Spleen (tissue), 7 donors: ENCODE data around the gene KCNJ4.
"Not testable (repeated sequence)": the region's sequence is repeated elsewhere in the genome, so short reads cannot be mapped to it uniquely, and the experiment has no call there.

Experiments
- POLR2A ChIP-seq, 3 donors: fragments of 450-650 bp; IDR thresholded peaks; one replicate each; pipeline ENCODE4 v1.5.1; 2017; ENCODE audit warnings: antibody characterized with exemption in 3 of 3, mild to moderate bottlenecking in 1 of 3
- POLR2AphosphoS5 ChIP-seq, 3 donors: sonication (generic); formaldehyde crosslinking; IDR thresholded peaks; one replicate each; pipeline ENCODE4 v1.5.1; 2017; ENCODE audit warnings: antibody characterized with exemption in 3 of 3
- TF ChIP-seq, protein P1 (sequence below), 11 experiments: fragments of 200-600 bp in 7 of 11; fragments of 450-650 bp in 4 of 11; sonication (generic) in 4 of 11; IDR thresholded peaks in 8 of 11; conservative IDR thresholded peaks in 3 of 11; 1 replicate in 7 of 11; 2 replicates in 4 of 11; pipeline versions ENCODE4 v1.4.0 to v1.8.0; 2016 to 2021; ENCODE audit warnings: antibody characterized with exemption in 11 of 11, inconsistent platforms in 4 of 11, mild to moderate bottlenecking in 1 of 11
- donor health status: DM: no; HTN: no; CAD: no; lungs with moderate emphysema.
- donor health status: DM: no; HTN: no; CAD: no.
- donor health status: DM: no; HTN: no; CAD: no.

- TF ChIP-seq, protein P1, sequence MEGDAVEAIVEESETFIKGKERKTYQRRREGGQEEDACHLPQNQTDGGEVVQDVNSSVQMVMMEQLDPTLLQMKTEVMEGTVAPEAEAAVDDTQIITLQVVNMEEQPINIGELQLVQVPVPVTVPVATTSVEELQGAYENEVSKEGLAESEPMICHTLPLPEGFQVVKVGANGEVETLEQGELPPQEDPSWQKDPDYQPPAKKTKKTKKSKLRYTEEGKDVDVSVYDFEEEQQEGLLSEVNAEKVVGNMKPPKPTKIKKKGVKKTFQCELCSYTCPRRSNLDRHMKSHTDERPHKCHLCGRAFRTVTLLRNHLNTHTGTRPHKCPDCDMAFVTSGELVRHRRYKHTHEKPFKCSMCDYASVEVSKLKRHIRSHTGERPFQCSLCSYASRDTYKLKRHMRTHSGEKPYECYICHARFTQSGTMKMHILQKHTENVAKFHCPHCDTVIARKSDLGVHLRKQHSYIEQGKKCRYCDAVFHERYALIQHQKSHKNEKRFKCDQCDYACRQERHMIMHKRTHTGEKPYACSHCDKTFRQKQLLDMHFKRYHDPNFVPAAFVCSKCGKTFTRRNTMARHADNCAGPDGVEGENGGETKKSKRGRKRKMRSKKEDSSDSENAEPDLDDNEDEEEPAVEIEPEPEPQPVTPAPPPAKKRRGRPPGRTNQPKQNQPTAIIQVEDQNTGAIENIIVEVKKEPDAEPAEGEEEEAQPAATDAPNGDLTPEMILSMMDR (IDR thresholded peaks at IDR 0.05 in 8 of 11, conservative IDR thresholded peaks at IDR 0.05 in 3 of 11), result not testable (repeated sequence)
- TF ChIP-seq POLR2AphosphoS5, POLR2A (IDR thresholded peaks at IDR 0.05): not testable (repeated sequence)
Measured at GRCh38 chr22:38389428-38389818, 65.6 kb downstream of the KCNJ4 start.
